ENCODE results near the gene PPDPF.

PPDPF gene

DNA sequence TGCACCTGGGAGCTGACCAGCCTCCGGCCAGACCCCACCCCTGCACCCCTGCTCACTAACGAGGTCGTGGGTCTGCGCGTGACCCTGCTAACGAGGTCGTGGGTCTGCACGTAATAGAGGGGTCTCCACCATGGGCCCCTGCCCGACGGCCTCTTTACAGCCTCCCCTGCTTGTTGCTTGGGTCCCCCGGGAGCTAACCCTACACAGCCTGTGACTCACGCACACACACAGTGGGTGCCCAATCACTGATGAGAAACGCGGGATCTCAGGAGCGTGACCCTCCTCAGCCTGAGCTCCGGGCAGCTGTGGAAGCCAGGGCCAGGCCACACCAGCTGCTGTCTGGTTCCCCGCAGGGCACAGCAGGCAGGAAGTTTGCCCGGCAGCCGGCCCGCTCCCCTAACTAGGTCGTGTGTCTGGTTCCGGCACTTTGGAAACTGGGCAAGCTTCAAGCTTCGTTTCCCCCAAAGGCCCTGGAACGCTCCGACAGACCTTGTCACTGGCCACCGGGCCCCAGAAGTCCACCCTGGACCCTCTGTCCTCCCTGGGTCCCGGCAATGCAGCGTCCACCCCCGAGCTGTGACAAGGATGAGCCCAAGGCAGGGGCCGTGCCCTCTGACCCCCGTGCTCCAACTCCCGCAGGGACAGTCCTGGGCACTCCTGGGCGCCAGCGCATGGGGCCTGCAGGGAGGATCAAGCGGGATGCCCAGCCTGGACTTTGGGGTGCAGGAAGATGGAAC lies 15.8 kb downstream of the PPDPF start:
- DNase-seq (ENCODE audit: low read depth in 2 of 2, low spot score in 1 of 2), result no peak

DNA sequence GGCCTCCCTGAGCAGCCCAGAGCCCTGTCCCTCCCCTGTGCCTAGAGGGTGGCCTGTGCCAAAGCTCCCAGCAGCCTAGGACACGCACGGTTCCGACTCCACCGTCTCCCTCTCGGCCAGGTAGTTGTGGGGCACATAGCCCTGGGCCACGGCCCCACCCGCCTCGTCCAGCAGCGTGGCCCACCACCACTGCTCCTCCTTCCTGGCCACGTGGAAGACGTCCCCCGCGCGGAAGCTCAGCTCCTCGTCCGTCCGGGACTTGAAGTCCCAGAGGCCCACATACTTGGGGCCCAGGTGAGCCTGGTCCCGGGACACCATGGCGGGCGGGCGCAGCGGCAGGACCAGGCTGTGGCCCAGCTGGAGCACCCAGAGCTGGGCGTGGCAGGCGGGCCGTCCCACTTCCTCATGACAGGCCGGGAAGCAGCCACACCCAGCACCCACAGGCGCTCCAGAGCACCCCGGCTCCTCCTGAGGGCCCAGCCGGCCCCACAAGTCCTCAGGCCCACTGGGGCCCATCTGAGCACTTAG lies 16.5 kb downstream of the PPDPF start, which contains the start of gene PTK6:
PTK6 (minus strand) TSS at position 380 of the 528 bp plus-strand sequence; CDS start at position 318, 62 bp downstream.
- no peak for DNase-seq (ENCODE audit: low read depth in 2 of 2, low spot score in 1 of 2)

DNA sequence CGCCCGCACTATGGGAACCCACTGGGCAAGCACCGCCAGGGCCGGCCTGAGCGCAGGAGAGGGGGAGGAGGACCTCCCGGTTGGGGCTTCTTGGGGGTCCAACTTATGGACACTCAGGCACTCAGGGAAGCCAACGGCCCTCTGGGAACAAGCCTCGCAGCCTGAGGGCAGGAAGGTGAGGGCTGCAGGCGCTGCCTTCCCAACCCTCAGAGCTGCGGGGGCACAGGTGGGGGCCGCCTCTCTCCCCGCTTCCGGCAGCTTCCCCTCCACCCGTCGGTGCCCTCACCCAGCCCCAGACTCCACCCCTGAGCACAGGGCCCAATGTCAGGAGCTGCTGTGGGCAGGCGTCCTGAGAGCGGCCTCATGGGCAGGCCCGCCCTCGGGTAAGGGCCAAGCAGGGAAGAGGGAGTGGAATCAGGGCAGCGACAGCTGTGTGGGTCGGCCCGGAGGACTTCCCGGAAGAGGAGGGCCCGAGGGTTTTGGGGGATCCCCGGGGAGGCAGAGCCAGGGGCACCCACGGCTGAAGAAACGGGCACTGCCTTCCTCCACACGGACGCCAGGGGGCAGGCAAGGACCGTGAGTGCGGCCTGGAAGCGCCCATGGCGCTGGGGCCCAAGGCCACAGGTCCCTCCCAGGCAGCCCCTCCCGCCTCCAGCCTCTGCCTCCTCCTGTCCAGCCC lies 17.1 kb downstream of the PPDPF start:
- peak; percentile 82 to 84 for DNase-seq (ENCODE audit: low read depth in 2 of 2, low spot score in 1 of 2)

DNA sequence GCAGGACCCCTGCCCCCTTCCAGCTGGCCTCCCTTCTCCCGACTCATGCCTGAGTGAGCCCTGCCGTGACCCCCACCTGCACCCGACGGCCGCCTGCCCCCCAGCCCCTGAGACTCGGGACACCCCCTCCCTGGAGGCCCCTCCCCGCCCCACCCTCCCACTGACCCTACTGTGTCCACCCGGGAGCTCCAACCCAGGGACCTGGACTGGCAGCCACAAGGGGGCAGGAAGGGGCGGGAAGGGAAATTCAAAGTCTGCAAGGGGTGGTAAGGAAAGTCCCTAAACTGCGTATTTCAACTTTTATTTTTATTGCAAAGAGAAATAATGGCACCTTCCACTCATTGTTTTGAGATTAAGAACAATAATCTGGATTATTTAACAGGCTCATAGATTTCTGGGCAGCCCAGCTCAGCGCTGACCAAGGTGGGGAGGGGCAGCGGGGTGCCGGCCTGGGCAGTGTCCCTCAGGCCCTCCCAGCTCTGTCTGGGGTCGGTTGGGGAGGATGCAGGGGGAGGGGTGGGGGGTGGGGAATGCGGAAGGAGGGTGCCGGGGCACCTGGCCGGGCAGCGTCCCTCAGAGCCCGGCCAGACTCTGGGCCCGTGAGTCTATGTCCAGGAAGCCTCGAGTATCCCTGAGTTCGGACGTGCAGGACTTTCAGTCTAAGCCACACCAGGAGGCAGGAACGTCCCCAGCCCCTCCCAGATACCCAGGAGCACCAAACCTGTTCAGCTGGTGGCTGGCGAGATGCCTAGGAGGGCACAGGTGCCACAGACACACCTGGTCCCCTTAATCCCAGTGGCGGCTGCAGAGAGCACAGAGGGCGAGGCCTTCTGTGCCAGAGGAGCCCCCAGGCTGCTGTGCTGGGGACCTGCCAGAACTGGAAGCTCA lies 17.9 kb downstream of the PPDPF start:
- DNase-seq (ENCODE audit: low read depth in 2 of 2, low spot score in 1 of 2), result no peak

DNA sequence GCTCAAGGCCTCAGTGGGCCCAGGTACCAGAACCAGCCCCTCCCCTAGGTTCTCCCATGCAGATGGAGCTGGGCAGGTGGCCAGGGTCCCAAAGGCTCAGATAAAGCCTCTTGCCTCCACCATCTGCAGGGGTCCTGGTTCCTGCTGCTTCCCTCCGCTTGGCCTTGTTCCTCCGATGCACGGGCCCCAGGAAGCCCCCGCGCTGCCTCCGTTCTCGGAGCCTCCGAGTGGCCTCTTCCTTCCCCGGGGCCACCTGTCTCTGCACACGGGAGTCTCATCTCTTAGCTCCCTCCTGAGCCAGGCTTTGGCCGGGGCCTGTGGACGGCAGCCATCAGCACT lies 18.5 kb downstream of the PPDPF start:
- DNase-seq (ENCODE audit: low read depth in 2 of 2, low spot score in 1 of 2), result no peak

DNA sequence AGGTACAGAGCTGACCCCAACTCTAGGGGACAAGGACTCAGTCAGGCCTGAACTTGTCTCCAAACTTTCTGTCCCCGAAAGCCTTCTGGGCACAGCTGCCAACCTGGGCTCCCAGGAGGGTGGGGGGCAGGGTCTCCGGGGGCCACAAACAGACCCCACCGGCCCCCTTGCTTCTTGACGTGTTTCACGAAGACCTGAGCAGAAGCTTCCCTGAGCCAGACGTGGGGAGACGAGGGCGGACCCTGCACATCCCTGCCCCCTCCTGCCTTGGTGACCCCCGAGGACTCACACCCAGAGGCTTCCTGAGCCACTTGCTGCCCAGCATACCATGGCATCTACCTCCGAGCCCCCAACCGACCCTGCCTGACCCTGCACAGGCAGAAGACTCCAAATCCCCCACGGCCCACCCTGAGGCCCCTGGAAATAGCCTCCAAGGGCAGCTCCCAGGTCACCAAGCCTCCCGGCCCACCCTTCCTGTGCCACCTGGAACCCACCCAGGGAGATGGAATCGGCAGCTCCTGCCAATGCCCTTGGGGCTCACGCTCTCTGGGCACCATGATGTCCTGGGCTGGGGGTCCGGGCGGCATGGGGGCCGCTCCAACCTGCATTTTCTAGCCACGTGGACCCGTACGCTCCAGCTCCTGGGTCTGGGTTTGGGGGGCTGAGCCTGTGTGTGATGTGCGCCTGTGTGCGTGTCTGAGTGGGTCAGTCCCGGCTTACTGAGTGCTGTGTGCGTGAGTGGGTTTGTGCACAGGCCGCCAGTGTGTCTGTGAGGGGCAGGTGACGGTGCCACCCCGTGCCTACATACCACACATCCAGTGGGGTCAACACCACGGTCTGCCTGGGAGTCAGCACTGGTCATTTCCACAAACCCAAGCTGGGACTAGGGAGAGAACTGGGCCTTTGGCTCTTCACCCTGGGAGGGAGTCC lies 19.1 kb downstream of the PPDPF start:
- no peak for DNase-seq (ENCODE audit: low read depth in 2 of 2, low spot score in 1 of 2)

DNA sequence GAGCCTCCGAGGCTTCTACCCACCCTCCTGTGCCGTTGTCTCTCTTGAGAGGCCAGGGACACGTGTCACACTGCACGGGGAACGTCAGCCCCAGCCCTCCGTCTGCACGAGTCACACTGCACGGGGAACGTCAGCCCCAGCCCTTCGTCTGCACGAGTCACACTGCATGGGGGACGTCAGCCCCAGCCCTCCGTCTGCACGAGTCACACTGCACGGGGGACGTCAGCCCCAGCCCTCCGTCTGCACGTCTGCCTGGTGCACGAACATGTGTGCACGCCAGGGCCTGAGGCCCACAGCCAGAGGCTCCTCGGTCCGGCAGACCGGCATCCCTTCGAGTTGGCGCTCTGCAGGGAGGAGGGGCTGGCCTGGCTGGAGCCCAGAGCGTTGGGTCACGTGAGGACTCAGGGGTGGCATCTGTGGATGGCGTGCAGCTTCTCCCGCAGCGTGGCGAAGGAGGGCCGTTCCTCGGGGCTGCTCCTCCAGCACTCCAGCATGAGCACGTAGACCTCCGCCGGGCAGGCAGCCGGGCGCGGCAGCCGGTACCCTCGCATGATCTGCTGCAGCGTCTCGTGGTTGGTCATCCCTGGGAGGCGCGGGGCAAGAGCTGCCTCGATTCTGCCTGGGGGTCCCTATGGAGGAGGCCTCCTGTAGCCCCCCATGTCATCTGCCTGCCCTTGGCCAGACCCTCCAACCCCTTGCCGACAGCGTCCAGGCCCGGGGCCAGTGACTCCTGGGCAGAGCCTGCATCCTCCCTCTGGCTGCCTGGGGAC lies 20.0 kb downstream of the PPDPF start:
- DNase-seq (ENCODE audit: low read depth in 2 of 2, low spot score in 1 of 2), result no peak

DNA sequence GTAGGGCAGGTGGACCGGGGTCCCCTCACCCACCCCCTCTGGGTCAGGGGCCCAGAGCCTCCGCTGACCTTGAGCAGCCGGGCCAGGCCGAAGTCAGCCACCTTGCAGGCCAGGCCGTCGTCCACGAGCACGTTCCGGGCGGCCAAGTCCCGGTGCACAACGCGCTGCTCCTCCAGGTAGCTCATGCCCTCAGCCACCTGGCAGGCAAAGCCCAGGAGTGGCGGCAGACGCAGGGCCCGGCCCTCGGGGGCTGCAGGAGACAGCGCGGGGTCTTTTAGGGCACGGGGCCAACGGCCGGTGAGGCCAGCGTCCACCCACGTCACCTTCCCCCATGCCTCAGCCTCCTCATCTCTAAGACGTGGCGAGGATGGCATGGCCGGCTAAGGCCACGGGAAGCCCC lies 20.8 kb downstream of the PPDPF start:
- DNase-seq (ENCODE audit: low read depth in 2 of 2, low spot score in 1 of 2), result no peak

DNA sequence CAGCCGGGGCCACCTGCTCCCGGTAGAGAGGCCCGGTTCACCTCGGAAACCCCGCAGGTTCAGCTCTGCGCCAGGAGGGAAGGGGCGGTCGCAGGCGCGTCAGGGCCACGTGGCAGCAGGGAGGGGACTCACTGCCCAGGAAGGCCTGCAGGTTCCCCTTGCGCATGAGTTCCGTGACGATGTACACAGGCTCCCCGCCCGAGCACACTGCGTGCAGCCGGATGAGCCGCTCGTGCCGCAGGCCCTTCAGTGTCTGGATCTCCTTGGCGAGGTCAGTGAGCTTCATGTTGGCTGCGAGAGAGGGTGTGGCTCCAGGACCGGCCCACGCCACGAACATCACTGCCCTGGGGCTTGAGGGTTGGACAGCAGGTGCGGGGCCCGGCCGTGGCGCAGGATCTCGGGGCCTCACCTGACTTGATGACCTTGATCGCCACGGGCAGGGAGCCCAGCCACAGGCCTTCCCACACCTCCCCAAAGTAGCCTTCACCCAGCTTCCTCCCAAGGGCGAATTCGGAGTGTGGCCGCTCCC lies 21.5 kb downstream of the PPDPF start:
- no peak for DNase-seq (ENCODE audit: low read depth in 2 of 2, low spot score in 1 of 2)

DNA sequence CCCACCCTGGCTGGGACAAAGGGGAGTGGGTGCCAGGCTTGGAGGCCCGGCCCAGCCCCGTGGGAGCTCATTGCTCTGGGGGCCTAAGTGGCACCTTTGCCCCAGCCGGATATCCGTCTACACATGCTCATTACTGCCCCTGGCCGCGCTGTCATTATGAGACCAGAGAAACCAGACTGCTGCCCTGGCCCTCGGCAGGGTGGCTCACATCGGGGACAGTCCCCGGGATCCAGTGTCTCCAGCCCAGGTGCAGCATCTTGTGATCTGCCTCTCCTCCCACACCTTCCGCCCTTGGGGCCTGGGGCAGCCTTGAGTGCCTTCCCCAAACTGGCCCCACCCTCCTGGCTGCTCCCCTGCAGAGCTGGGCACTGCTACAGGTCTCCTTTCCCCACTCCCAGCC lies 22.1 kb downstream of the PPDPF start:
- DNase-seq (ENCODE audit: low read depth in 2 of 2, low spot score in 1 of 2), result no peak

DNA sequence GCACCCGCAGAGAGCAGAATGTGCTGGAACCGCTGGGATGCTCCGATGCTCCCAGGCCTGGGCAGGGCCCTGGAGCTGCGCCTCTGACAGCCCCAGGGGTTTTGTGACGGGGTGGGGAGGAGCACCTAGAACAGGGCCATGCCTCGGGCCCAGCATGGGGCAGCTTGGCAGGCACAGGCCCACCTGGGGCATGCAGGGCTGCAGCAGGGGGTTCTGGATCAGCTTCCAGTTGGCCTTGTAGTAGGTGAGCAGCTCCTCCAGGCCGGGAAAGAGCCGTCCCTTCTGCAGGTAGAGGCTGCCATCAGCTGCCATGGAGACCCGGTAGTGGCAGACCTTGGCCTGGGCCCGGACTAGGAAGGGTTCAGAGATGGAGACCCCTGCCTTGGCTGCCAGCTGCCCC lies 22.6 kb downstream of the PPDPF start:
- no peak for DNase-seq (ENCODE audit: low read depth in 2 of 2, low spot score in 1 of 2)

DNA sequence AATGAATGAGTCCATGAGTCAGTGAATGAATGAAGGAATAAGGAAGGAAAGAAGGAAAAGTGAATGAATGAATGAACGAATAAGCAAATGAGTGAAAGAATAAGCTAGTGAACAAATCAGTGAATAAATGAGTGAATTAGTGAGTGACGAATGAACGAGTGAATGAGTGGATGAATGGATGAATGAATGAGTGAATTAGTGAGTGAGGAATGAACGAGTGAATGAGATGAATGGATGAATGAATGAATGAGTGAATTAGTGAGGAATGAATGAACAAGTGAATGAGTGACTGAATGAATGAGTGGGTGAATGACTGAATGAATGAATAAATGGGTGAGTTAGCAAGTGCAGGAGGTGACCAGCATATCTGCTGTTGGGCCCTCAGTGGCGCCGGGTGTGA lies 23.2 kb downstream of the PPDPF start:
- DNase-seq (ENCODE audit: low read depth in 2 of 2, low spot score in 1 of 2), result no peak

DNA sequence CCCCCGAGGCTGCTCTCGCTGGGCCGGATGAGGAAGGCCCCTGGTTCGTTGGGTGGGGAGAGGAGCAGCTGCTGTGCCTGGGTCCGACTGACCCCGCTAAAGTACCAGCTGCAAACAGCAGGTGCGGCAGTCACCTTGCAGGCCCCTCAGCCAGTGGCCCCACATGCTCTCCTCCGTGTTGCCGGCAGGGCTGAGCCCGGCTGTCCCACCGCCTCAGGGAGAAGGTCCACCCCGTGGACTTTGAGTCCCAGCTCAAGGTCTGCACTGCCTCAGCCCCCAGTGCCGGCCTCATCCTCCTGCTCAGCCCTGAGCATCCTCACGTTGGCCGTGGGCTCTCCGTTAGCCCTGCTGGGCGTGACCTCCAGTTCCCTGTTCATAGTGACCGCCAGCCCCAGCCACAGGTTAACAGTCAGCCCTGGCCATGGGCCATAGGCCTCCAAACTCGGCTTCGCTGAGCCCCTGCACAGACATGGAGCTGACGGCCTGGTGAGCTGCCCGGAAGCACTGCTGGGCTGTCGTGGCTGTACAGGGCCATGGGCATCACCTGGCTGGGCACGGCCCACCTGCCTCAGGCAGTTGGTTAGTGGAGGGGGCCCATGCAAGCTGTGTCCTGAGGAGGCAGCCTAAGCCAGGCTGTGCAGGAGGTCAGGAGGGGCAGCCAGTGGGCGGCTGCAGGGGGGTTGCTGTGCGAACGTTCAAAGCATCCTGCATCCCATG lies 23.8 kb downstream of the PPDPF start:
- no peak for DNase-seq (ENCODE audit: low read depth in 2 of 2, low spot score in 1 of 2)

DNA sequence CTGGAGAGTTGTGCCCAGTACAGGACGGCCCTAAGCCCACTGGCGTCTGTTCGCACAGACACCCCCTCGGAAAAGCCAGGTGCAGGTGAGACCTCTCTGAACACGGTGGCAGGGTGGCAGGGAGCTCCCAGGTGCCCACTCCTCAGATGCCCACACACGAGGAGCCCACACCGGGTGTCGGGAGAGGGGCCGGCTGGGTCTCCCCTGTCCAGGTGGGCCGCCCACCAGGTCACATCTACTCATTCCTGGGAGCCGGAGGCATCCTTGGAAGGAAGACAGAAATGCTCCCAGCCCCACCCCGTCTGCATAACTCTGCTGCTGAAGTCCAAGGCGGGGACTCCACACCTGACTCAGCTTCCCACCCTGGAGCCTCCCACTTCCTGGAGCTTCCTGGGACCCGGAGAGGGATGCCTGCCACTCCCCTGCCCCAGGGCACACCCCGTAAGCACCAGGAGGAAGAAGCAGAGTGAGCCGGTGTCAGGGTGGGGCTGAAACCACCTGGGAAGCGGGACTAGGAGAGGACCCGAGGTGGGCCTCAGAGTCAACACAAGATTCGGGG lies 24.5 kb downstream of the PPDPF start:
- no peak for DNase-seq (ENCODE audit: low read depth in 2 of 2, low spot score in 1 of 2)

DNA sequence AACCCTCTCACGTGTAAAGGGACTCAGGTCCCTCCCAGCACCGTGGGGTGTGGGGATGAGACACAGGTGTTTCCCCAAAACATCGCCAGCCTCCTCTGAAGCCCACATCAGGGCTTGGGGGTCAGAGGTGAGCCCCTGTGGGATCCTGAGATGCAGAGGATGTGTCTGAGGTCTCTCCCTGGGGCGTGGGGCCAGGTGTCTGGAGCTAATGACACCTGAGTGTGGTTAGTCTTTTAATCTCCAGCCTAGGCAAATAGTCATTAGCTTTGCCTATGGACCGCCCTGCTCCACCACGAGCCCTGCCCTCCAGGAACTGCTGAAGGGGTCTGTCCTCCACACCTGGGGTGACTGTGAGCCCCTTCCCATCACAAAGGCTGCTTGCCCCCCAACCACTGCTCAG lies 25.2 kb downstream of the PPDPF start:
- DNase-seq (ENCODE audit: low read depth in 2 of 2, low spot score in 1 of 2), result no peak

DNA sequence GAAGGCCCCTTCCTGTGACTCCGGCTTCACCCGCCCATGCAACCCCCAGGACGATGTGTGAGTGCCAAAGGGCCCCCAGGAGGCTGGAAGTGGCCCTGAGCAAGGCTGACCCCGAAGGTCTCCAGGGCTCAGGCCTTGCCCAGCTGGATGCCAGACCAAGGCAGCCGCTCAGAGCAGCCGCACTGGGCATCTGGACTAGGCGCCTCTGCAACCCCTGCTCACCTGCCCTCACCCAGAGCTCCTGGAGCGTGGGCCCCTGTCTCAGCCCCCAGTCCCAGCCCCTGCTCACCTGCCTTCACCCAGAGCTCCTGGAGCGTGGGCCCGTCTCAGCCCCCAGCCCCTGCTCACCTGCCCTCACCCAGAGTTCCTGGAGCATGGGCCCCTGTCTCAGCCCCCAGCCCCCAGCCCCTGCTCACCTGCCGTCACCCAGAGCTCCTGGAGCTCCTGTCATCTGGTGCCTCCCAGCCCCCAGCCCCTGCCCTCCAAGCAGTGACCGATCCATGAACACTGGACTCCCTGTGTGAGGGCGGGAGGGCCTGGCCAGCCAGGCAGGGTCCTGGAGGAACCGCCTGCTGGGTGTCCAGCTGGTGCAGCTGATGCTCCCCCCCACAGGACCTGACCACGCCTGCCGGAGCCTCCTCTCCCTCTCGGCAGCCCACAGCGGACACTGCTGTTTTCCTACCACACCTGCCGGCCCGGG lies 25.8 kb downstream of the PPDPF start:
- no peak for DNase-seq (ENCODE audit: low read depth in 2 of 2, low spot score in 1 of 2)

DNA sequence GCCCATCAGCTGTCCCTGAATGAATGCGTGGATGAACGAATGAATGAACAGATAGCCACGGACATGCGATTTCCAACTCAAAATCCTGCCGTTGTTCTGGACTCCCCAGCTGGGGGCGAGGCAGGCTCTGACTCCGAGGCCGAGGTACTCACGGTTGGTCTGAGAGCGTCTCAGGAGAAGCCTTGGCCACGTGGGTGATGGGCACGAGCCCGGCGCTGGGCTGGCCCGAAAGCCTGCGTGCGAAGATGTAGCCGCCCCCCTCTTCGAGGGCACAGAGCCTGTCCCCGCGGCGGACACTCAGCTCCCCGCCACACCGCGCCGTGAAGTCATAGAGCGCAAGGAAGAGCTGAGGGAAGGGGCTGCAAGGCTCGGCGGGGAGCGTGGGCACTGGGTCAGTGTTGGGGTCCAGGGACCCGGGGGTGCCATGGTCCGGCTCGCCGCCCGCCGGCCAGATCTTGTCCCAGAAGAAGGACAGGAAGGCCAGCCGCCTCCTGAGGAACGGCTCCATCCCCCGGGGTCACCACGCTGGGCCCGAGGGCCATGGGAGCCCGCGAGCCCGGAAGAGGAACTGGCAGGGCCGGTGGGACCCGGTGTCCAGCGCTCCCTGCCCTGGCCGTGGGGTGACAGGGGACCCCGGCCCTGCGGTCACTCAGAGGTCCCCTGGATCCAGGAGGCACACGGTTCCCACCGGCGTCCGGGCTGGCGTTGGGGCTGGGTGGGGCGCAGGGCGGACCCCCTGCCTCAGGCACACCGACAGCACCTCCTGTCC lies 26.6 kb downstream of the PPDPF start:
- DNase-seq (ENCODE audit: low read depth in 2 of 2, low spot score in 1 of 2), result no peak

Data from stimulated activated CD8-positive, alpha-beta memory T cell treated with anti-CD3 and anti-CD28 coated beads, Interleukin-4, amount 100 ng/mL, for 1 hour (primary cell).